Lower leg skin (tissue), 4 donors: Measurements from ENCODE around the gene EFCAB8. TPM values are rescaled to one million over a fixed set of nuclear protein-coding genes. Genes with fewer than 3 reads are reported as not detected.

Source experiments
- DNase-seq, 2 donors: peaks; one replicate each; pipeline ENCODE4 v3.0.0-alpha.2; 2019; ENCODE audit warnings: low spot score in 2 of 2
- H3K4me3 ChIP-seq: fragments of 200-600 bp; sonication (generic); 2 replicates; pipeline ENCODE4 v1.5.1; 2017; ENCODE audit warnings: mild to moderate bottlenecking, low read depth; ENCODE audit not compliant: poor library complexity, severe bottlenecking
- POLR2A ChIP-seq, 2 donors: fragments of 450-650 bp; IDR thresholded peaks; one replicate each; pipeline ENCODE4 v1.6.1; 2016 to 2017; ENCODE audit warnings: antibody characterized with exemption in 2 of 2, mild to moderate bottlenecking in 1 of 2, moderate library complexity in 1 of 2
- WGBS, 2 donors: methylation state at CpG; one replicate each; pipeline ENCODE4 v1.1.5; 2018; 5-methylcytosine and 5-hydroxymethylcytosine counted together
- intact Hi-C: fragments of 100-400 bp; cut with DNase I; formaldehyde crosslinking; loops from one replicate; pipeline ENCODE4 v1.15.0; 2023; ENCODE audit warnings: low total_unique reads
- total RNA-seq, 4 donors: library from RNA; depleted of rRNA; stranded (reverse); fragments of >200 nt; gene quantifications; one replicate each; pipeline ENCODE4 v1.1.0, GENCODE V29; 2016
- TF ChIP-seq, protein P1 (sequence below), 3 donors: fragments of 450-650 bp; IDR thresholded peaks; one replicate each; pipeline ENCODE4 v1.5.1; 2016; ENCODE audit warnings: antibody characterized with exemption in 3 of 3, mild to moderate bottlenecking in 3 of 3, moderate library complexity in 2 of 3

EFCAB8 gene
- total RNA-seq, 4 donors from 2014 or later, result not detected

DNA sequence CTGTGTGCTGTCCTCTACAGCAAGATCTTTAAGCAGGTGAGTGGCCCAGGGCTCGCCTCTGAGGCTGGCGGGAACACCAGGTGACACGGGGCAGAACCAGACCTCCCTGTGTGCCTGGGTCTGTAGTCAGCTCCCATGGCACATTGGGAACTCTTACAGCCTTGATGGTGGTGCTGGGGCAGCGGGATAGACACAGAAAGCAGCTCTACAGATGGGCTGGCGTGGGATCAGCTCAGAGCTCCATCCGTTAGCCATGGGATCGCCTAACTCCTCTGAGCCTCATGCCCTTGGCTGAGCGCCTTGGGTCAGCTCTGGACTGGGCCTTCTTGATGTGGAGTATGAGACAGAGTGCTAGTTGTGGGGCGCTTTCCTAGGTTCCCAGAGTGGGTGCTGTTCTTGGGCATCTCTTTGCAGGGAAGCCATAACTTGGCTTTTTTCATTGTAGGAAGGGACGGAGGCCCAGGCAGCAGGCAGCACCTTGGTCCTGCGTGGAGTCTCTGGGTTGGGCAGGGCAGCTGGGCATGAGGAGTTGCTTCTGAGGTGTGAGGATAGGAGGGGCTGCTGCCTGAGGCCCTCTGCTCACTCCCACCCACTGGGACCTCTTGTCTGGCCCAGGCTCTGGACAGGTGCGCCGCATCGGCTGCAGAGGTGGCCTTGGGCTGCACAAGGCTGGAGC lies 51.3 kb downstream of the EFCAB8 start:
- DNase-seq, result no peak
- TF ChIP-seq POLR2A (IDR thresholded peaks at IDR 0.05), result no peak
- TF ChIP-seq, protein P1, sequence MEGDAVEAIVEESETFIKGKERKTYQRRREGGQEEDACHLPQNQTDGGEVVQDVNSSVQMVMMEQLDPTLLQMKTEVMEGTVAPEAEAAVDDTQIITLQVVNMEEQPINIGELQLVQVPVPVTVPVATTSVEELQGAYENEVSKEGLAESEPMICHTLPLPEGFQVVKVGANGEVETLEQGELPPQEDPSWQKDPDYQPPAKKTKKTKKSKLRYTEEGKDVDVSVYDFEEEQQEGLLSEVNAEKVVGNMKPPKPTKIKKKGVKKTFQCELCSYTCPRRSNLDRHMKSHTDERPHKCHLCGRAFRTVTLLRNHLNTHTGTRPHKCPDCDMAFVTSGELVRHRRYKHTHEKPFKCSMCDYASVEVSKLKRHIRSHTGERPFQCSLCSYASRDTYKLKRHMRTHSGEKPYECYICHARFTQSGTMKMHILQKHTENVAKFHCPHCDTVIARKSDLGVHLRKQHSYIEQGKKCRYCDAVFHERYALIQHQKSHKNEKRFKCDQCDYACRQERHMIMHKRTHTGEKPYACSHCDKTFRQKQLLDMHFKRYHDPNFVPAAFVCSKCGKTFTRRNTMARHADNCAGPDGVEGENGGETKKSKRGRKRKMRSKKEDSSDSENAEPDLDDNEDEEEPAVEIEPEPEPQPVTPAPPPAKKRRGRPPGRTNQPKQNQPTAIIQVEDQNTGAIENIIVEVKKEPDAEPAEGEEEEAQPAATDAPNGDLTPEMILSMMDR (IDR thresholded peaks at IDR 0.05), result no peak
- intact Hi-C loops, result loop anchor here (5.0 kb wide), 1 partner anchor 387 kb away; no protein-coding TSS in a partner anchor
- no peak overlapping the region for H3K4me3 ChIP-seq
- 86 to 91% methylated on average over 14 of the region's 14 CpGs for WGBS, 2 donors

DNA sequence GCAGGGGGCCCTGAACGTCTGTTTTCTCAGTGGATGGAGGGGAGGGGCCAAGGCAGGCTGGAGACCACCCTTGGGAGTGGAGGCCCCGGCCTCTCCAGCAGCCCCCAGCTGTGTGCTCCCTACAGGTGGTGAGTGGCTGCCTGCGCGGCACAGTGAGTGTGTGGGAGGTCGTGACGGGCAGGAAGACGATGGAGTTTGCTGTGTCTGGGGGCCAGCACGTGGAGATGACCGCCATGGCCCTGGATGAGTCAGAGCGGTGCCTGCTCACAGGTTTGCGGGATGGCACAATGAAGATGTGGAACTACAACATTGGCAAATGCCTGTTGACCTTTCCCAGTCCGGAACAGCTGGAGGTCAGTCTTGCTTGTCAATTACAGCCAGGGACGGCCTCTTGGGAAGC lies 52.6 kb downstream of the EFCAB8 start:
- 83 to 85% methylated on average over 13 of the region's 13 CpGs for WGBS, 2 donors
- intact Hi-C loops, result no loop called here
- H3K4me3 ChIP-seq, result no peak overlapping the region
- DNase-seq, result no peak
- TF ChIP-seq POLR2A (IDR thresholded peaks at IDR 0.05), result no peak
- TF ChIP-seq, protein P1 (IDR thresholded peaks at IDR 0.05), result no peak

DNA sequence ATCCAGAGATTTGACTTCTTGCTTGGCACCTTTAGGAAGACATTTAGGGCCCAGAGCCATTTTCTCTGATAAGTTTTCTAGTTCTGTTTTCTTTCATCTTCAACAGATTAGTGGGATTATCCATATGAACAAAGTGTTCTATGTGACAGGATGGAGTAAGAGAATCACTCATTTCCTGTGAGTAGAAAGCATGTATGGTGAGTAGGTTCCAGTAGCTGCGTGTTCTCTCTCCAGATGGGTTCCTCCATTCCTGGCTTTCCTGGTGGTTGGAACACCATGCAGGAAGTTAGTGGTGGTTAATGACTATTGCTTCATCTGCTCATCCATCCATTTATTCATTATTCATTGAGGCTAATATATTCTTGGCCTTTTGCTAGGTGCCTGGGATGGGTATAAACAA lies 54.0 kb downstream of the EFCAB8 start:
- WGBS, 2 donors, result 84 to 89% methylated on average over 1 of the region's 1 CpG
- no peak for DNase-seq
- intact Hi-C loops, result no loop called here
- H3K4me3 ChIP-seq, result no peak overlapping the region
- TF ChIP-seq POLR2A (IDR thresholded peaks at IDR 0.05), result no peak
- TF ChIP-seq, protein P1 (IDR thresholded peaks at IDR 0.05), result no peak

- TF ChIP-seq POLR2A (IDR thresholded peaks at IDR 0.05), result no peak
- TF ChIP-seq, protein P1 (IDR thresholded peaks at IDR 0.05), result no peak
- intact Hi-C loops, result no loop called here
- WGBS, 2 donors, result 92 to 100% methylated on average over 1 of the region's 1 CpG
- no peak overlapping the region for H3K4me3 ChIP-seq
- DNase-seq, result peak in 1 of 2 donors; percentile 40
Measured at GRCh38 chr20:32914031-32914430, 55.3 kb downstream of the EFCAB8 start.

GRCh38 chr20:32917191-32917950 lies 58.6 kb downstream of the EFCAB8 start:
- no peak overlapping the region for H3K4me3 ChIP-seq
- 60 to 69% methylated on average over 8 to 9 of the region's 9 CpGs for WGBS, 2 donors
- TF ChIP-seq, protein P1 (IDR thresholded peaks at IDR 0.05), result no peak
- peak in 1 of 2 donors; percentile 68 for DNase-seq
- intact Hi-C loops, result no loop called here
